IMR-90 (cell line): ENCODE results near the gene EPHB1. TPM values are rescaled to one million over a fixed set of nuclear protein-coding genes. Genes with fewer than 3 reads are reported as not detected.

Experiments
- ATAC-seq: fragments of 200-7000 bp; cut with Tn5 transposase; 2 replicates; pipeline ENCODE4 v1.9.1; 2020; ENCODE audit warnings: low read depth, mild to moderate bottlenecking, moderate library complexity
- BruUV-seq: library from RNA; stranded (reverse); fragments of 400-500 nt; replicated peaks from 2 replicates; lab custom pipeline; 2021; lab: Mats Ljungman, UMichigan
- CTCF ChIA-PET: fragments of 300-600 bp; formaldehyde crosslinking; extraction: SDS; loops from one replicate; lab custom pipeline; 2021; ENCODE audit warnings: antibody characterized with exemption; lab: Yijun Ruan, JAX
- POLR2A ChIA-PET: fragments of 300-600 bp; sonication (Branson Sonifier 250); formaldehyde crosslinking; loops from one replicate; lab custom pipeline; 2022; ENCODE audit warnings: antibody characterized with exemption; ENCODE audit not compliant: unreplicated experiment; lab: Charles Lee
- DNase-seq: peaks from one replicate; pipeline ENCODE4 v3.0.0; 2013
- H2AFZ ChIP-seq: replicated peaks from 2 replicates; pipeline ENCODE3; 2013; ENCODE audit warnings: low read length, mild to moderate bottlenecking; ENCODE audit not compliant: poor library complexity
- H2AK5ac ChIP-seq: 2 replicates; pipeline ENCODE4 v1.6.1; 2013; ENCODE audit warnings: low read depth, low read length, inconsistent platforms
- H2AK9ac ChIP-seq: replicated peaks from 2 replicates; pipeline ENCODE3; 2013; ENCODE audit warnings: mild to moderate bottlenecking, low read depth, low read length, moderate library complexity; ENCODE audit not compliant: poor library complexity
- H2BK120ac ChIP-seq: 2 replicates; pipeline ENCODE4 v1.6.1; 2013; ENCODE audit warnings: low read depth, low read length, inconsistent platforms
- H2BK15ac ChIP-seq: 3 replicates; pipeline ENCODE4 v1.6.1; 2013; ENCODE audit warnings: low read depth, low read length, inconsistent platforms
- H2BK20ac ChIP-seq: 2 replicates; pipeline ENCODE4 v1.6.1; 2013; ENCODE audit warnings: low read depth, mild to moderate bottlenecking, inconsistent platforms, low read length, moderate library complexity
- H2BK5ac ChIP-seq: 2 replicates; pipeline ENCODE4 v1.6.1; 2013; ENCODE audit warnings: mild to moderate bottlenecking, low read depth, low read length, inconsistent platforms; ENCODE audit not compliant: poor library complexity, severe bottlenecking
- H3K14ac ChIP-seq: replicated peaks from 2 replicates; pipeline ENCODE4 v1.6.1; 2013; ENCODE audit warnings: low read depth, low read length, inconsistent platforms
- H3K18ac ChIP-seq: 2 replicates; pipeline ENCODE4 v1.6.1; 2013; ENCODE audit warnings: low read depth, low read length, control low read depth
- H3K23ac ChIP-seq: 2 replicates; pipeline ENCODE4 v1.6.1; 2013; ENCODE audit warnings: low read depth, low read length, inconsistent platforms
- H3K27ac ChIP-seq: 2 replicates; pipeline ENCODE4 v1.5.1; 2013; ENCODE audit warnings: mild to moderate bottlenecking, control low read depth, low read length; ENCODE audit not compliant: insufficient read depth
- H3K27me3 ChIP-seq: 2 replicates; pipeline ENCODE4 v1.6.1; 2013; ENCODE audit warnings: low read length; ENCODE audit not compliant: control insufficient read depth, insufficient read depth
- H3K36me3 ChIP-seq: 2 replicates; pipeline ENCODE4 v1.6.1; 2013; ENCODE audit warnings: low read length, mixed read lengths; ENCODE audit not compliant: control insufficient read depth, insufficient read depth
- H3K4ac ChIP-seq: 2 replicates; pipeline ENCODE4 v1.6.1; 2013; ENCODE audit warnings: low read depth, low read length, inconsistent platforms
- H3K4me1 ChIP-seq: 2 replicates; pipeline ENCODE4 v1.6.1; 2013; ENCODE audit warnings: low read length, mixed read lengths; ENCODE audit not compliant: control insufficient read depth, insufficient read depth
- H3K4me2 ChIP-seq: 2 replicates; pipeline ENCODE4 v1.6.1; 2013; ENCODE audit warnings: low read depth, mild to moderate bottlenecking, control low read depth, low read length, moderate library complexity
- H3K4me3 ChIP-seq: 2 replicates; pipeline ENCODE4 v1.5.1; 2013; ENCODE audit warnings: low read depth, mild to moderate bottlenecking, control low read depth, low read length, moderate library complexity; ENCODE audit not compliant: insufficient read depth
- H3K56ac ChIP-seq: 2 replicates; pipeline ENCODE4 v1.6.1; 2013; ENCODE audit warnings: low read length, inconsistent platforms; ENCODE audit not compliant: insufficient read depth; ENCODE audit errors: extremely low read depth
- H3K79me1 ChIP-seq, 2 experiments: 2 replicates each; pipeline ENCODE4 v1.6.1; 2013; ENCODE audit warnings: low read length in 2 of 2, inconsistent platforms in 1 of 2, low read depth in 1 of 2
- H3K9ac ChIP-seq: 2 replicates; pipeline ENCODE4 v1.6.1; 2013; ENCODE audit warnings: low read depth, low read length, control low read depth
- H3K9me1 ChIP-seq: 2 replicates; pipeline ENCODE4 v1.6.1; 2013; ENCODE audit warnings: low read length, inconsistent platforms; ENCODE audit not compliant: insufficient read depth
- H3K9me3 ChIP-seq: 2 replicates; pipeline ENCODE4 v1.6.1; 2013; ENCODE audit warnings: low read length; ENCODE audit not compliant: control insufficient read depth, insufficient read depth
- H4K20me1 ChIP-seq: 2 replicates; pipeline ENCODE4 v1.6.1; 2013; ENCODE audit warnings: low read length, inconsistent platforms; ENCODE audit not compliant: insufficient read depth
- H4K5ac ChIP-seq: 2 replicates; pipeline ENCODE4 v1.6.1; 2013; ENCODE audit warnings: mild to moderate bottlenecking, low read depth, low read length, control low read depth
- H4K8ac ChIP-seq, 2 experiments: 2 replicates each; pipeline ENCODE4 v1.6.1; 2013; ENCODE audit warnings: low read depth in 2 of 2, low read length in 2 of 2, control low read depth in 1 of 2, inconsistent platforms in 1 of 2
- H4K91ac ChIP-seq: 2 replicates; pipeline ENCODE4 v1.6.1; 2013; ENCODE audit warnings: low read depth, low read length, inconsistent platforms; ENCODE audit not compliant: insufficient read depth
- BHLHE40 ChIP-seq: fragments of 150-350 bp; IDR thresholded peaks from 2 replicates; pipeline ENCODE4 v1.6.1; 2016; ENCODE audit warnings: mild to moderate bottlenecking, low read depth, low read length
- CEBPB ChIP-seq: IDR thresholded peaks from 2 replicates; pipeline ENCODE4 v1.6.1; 2012; ENCODE audit warnings: low read depth, low read length, improper control_type of control experiment
- CHD1 ChIP-seq: IDR thresholded peaks from 2 replicates; pipeline ENCODE4 v1.6.1; 2012; ENCODE audit warnings: low read depth, low read length, improper control_type of control experiment
- FOS ChIP-seq: fragments of 150-350 bp; IDR thresholded peaks from 2 replicates; pipeline ENCODE4 v1.6.1; 2016; ENCODE audit warnings: low read depth, low read length
- MAFK ChIP-seq: IDR thresholded peaks from 2 replicates; pipeline ENCODE4 v1.6.1; 2012; ENCODE audit warnings: low read depth, low read length, improper control_type of control experiment
- MAZ ChIP-seq: IDR thresholded peaks from 2 replicates; pipeline ENCODE4 v1.6.1; 2012; ENCODE audit warnings: low read depth, mild to moderate bottlenecking, low read length, improper control_type of control experiment, moderate library complexity, borderline replicate concordance
- MXI1 ChIP-seq: IDR thresholded peaks from 2 replicates; pipeline ENCODE4 v1.6.1; 2012; ENCODE audit warnings: low read depth, mild to moderate bottlenecking, low read length, moderate library complexity, borderline replicate concordance
- NFE2L2 ChIP-seq: fragments of 150-350 bp; IDR thresholded peaks from 2 replicates; pipeline ENCODE4 v1.6.1; 2016; ENCODE audit warnings: low read depth, mild to moderate bottlenecking, low read length
- POLR2A ChIP-seq: IDR thresholded peaks from 2 replicates; pipeline ENCODE4 v1.6.1; 2012; ENCODE audit warnings: mild to moderate bottlenecking, low read depth, low read length
- RAD21 ChIP-seq: IDR thresholded peaks from 2 replicates; pipeline ENCODE4 v1.6.1; 2012; ENCODE audit warnings: low read length, improper control_type of control experiment
- RCOR1 ChIP-seq: IDR thresholded peaks from 2 replicates; pipeline ENCODE4 v1.6.1; 2012; ENCODE audit warnings: mild to moderate bottlenecking, low read length, improper control_type of control experiment; ENCODE audit not compliant: insufficient replicate concordance
- RFX5 ChIP-seq: IDR thresholded peaks from 2 replicates; pipeline ENCODE4 v1.8.0; 2012; ENCODE audit warnings: low read depth, mild to moderate bottlenecking, low read length, moderate library complexity
- SMC3 ChIP-seq: fragments of 150-350 bp; IDR thresholded peaks from 2 replicates; pipeline ENCODE4 v1.6.1; 2016; ENCODE audit warnings: low read depth, mild to moderate bottlenecking, antibody characterized with exemption, low read length, moderate library complexity
- dilution Hi-C: fragments of 300-500 bp; cut with HindIII; formaldehyde crosslinking; loops from one replicate; pipeline ENCODE4 v1.14.3; 2018; ENCODE audit warnings: low sequenced_read_pairs; ENCODE audit not compliant: unreplicated experiment
- in situ Hi-C: fragments of 300-500 bp; cut with MboI; formaldehyde crosslinking; loops from 3 replicates; pipeline ENCODE4 v1.14.3; 2019; ENCODE audit warnings: low sequenced_read_pairs, inconsistent platforms, mixed read lengths
- intact Hi-C: fragments of 100-400 bp; cut with micrococcal nuclease; formaldehyde crosslinking; loops from 2 replicates; pipeline ENCODE4 v1.10.0; 2022
- polyA plus RNA-seq, 3 experiments: library from polyadenylated mRNA; depleted of rRNA; stranded (reverse); fragments of >200 nt; gene quantifications; 2 replicates each; pipeline ENCODE4 v1.2.3, GENCODE V29; 2012; ENCODE audit warnings: low replicate concordance in 1 of 3
- total RNA-seq: library from RNA; depleted of rRNA; stranded (reverse); fragments of >200 nt; gene quantifications from 2 replicates; pipeline ENCODE4 v1.2.3, GENCODE V29; 2012
- TF ChIP-seq, protein P1 (sequence below): fragments of 150-350 bp; IDR thresholded peaks from 2 replicates; pipeline ENCODE4 v1.6.1; 2017; ENCODE audit warnings: mild to moderate bottlenecking, antibody characterized with exemption, low read length, low read depth
- TF ChIP-seq, protein P2 (sequence below): fragments of 150-350 bp; IDR thresholded peaks from 2 replicates; pipeline ENCODE4 v1.6.1; 2016; ENCODE audit warnings: low read depth, mild to moderate bottlenecking, low read length, moderate library complexity, borderline replicate concordance
- TF ChIP-seq, protein P3 (sequence below): conservative IDR thresholded peaks from 2 replicates; pipeline ENCODE4 v1.5.1; 2012; ENCODE audit warnings: mild to moderate bottlenecking, low read depth, low read length, improper control_type of control experiment

EPHB1 gene
- total and polyA plus RNA-seq, 2 of the 4 experiments (the other 2 are of a cell fraction) = 0.17 to 0.36 TPM

DNA sequence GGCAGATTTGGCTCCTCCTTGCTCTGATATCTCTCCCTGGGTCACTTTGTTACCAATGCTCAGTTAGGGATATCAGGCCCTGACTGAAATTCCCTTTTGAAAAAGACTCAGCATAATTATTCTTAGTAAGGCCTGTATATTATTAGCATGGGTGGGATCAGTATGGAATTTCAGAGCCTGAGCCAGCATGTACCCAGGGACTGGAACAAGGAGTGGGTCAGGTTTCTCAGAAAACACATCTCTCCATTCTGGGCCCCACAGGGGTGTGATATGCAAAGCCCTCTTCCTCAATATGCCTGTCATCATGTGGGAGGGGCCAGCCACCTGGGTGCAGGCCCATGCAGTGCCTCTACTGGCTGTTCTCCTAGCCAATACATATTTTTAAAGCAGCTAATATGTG, 423.2 kb downstream of the EPHB1 start:
- intact Hi-C loops = no loop called here
- no TSS peak for BruUV-seq

More for the DNA sequence above, 423.2 kb downstream of the EPHB1 start:
- no peak overlapping the region for H2BK20ac ChIP-seq
- in situ Hi-C loops = no loop called here
- H3K4me3 ChIP-seq = no peak overlapping the region
- H2BK15ac ChIP-seq = no peak overlapping the region
- TF ChIP-seq MAZ (no peak), MXI1 (no peak), RFX5 (no peak), SMC3 (no peak), CEBPB (no peak), FOS (no peak), RAD21 (no peak), CHD1 (no peak), POLR2A (no peak), MAFK (no peak), NFE2L2 (no peak), RCOR1 (no peak), BHLHE40 (no peak)
- TF ChIP-seq, protein P1, sequence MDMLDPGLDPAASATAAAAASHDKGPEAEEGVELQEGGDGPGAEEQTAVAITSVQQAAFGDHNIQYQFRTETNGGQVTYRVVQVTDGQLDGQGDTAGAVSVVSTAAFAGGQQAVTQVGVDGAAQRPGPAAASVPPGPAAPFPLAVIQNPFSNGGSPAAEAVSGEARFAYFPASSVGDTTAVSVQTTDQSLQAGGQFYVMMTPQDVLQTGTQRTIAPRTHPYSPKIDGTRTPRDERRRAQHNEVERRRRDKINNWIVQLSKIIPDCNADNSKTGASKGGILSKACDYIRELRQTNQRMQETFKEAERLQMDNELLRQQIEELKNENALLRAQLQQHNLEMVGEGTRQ = no peak
- TF ChIP-seq, protein P2, sequence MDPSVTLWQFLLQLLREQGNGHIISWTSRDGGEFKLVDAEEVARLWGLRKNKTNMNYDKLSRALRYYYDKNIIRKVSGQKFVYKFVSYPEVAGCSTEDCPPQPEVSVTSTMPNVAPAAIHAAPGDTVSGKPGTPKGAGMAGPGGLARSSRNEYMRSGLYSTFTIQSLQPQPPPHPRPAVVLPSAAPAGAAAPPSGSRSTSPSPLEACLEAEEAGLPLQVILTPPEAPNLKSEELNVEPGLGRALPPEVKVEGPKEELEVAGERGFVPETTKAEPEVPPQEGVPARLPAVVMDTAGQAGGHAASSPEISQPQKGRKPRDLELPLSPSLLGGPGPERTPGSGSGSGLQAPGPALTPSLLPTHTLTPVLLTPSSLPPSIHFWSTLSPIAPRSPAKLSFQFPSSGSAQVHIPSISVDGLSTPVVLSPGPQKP = no peak
- TF ChIP-seq, protein P3, sequence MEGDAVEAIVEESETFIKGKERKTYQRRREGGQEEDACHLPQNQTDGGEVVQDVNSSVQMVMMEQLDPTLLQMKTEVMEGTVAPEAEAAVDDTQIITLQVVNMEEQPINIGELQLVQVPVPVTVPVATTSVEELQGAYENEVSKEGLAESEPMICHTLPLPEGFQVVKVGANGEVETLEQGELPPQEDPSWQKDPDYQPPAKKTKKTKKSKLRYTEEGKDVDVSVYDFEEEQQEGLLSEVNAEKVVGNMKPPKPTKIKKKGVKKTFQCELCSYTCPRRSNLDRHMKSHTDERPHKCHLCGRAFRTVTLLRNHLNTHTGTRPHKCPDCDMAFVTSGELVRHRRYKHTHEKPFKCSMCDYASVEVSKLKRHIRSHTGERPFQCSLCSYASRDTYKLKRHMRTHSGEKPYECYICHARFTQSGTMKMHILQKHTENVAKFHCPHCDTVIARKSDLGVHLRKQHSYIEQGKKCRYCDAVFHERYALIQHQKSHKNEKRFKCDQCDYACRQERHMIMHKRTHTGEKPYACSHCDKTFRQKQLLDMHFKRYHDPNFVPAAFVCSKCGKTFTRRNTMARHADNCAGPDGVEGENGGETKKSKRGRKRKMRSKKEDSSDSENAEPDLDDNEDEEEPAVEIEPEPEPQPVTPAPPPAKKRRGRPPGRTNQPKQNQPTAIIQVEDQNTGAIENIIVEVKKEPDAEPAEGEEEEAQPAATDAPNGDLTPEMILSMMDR = no peak
- H3K79me1 ChIP-seq = no peaks in the 10 kb centered on the region
- no peak overlapping the region for H3K18ac ChIP-seq
- DNase-seq = no peak
- no peaks in the 10 kb centered on the region for H3K4me1 ChIP-seq
- no peak overlapping the region for H2AK5ac ChIP-seq
- no peak overlapping the region for H3K4me2 ChIP-seq
- no peak for ATAC-seq
- no peak overlapping the region for H2BK120ac ChIP-seq
- POLR2A ChIA-PET = no interaction called here
- H4K5ac ChIP-seq = no peak overlapping the region
- H4K91ac ChIP-seq = no peak overlapping the region
- no peak overlapping the region for H3K56ac ChIP-seq
- H3K36me3 ChIP-seq = no peaks in the 10 kb centered on the region
- H3K27ac ChIP-seq = no peak overlapping the region
- no peak overlapping the region for H2AFZ ChIP-seq
- no peak overlapping the region for H3K23ac ChIP-seq
- H2AK9ac ChIP-seq = no peak overlapping the region
- CTCF ChIA-PET = no interaction called here
- no peak overlapping the region for H3K9ac ChIP-seq
- H4K20me1 ChIP-seq = no peaks in the 10 kb centered on the region
- H3K14ac ChIP-seq = no peak overlapping the region
- no peaks in the 10 kb centered on the region for H3K9me1 ChIP-seq
- no peaks in the 10 kb centered on the region for H3K27me3 ChIP-seq
- no peak overlapping the region for H4K8ac ChIP-seq
- H3K4ac ChIP-seq = no peak overlapping the region
- peaks cover 5% of the 10 kb centered on the region; the same call in 1 of the 2 replicates for H3K9me3 ChIP-seq
- dilution Hi-C loops = no loop called here
- no peak overlapping the region for H2BK5ac ChIP-seq
